ENCODE results near the gene KCNK2. TPM values are rescaled to one million over a fixed set of nuclear protein-coding genes. Genes with fewer than 3 reads are reported as not detected.
A peak's percentile ranks its signal among the peaks of the same experiment; 100 is the strongest.

The KCNK2 gene
- total RNA-seq, 1 donor from 2014 or later = 8.7 TPM

- DNase-seq (ENCODE audit: low read depth) = no peak
These were observed 168.4 kb downstream of the KCNK2 start for GRCh38 chr1:215250913-215251312.

DNA sequence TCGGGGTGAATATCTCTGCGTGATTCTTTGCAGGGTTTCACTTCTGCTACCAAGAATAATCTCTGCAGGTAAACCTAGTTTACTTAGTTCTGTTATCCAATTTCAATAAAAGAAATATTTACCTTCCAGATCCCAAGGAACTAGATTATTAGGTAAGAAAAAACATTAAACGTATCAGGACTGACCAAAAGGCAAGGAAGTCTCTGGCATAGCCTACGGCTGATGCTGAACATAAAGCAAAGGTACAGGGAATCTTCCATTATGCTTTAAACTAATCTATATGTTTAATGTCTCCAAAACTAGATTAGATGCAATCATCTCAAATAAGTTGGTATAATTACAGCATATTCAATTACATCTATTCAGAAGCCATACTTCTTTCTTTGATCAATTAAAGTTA is 168.9 kb downstream of the KCNK2 start:
- DNase-seq (ENCODE audit: low read depth) = no peak

- DNase-seq (ENCODE audit: low read depth) = no peak
These were observed 169.6 kb downstream of the KCNK2 start for GRCh38 chr1:215252164-215252563.

DNA sequence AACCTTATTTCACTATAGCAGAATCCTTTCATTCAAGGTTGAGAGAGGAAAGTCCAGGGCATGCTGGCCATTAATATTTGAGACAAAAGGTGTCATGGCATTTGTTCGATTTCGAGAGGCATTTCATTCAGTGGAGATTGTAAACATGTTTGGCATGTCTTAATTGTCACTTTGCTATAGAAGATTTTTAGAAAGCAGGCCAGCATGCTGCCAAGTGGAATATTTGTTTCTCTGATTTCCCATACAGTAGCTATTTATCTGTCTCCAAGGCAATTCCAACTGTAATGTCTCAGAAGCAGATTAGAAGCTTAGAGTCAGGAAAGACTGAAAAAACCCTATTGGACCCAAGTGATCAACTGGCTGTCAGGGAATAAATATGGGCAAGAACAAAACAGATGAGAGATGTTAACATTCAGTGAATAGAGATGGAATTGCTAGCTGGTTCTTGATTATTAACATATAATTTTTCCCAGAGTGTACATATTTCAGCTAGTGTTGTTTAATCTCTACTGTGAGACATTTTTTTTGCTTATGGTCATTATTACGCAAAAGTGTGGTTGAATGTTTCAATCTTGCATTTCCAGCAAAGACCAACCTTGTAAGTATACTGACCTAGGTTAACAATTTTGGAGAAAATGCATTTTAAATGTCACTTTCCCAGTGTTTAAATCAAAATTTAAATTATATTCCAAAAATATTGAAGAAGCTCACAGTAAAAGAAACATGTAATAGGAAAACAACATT is 174.6 kb downstream of the KCNK2 start:
- DNase-seq (ENCODE audit: low read depth) = no peak

GRCh38 chr1:215260711-215261110 is 178.2 kb downstream of the KCNK2 start:
- DNase-seq (ENCODE audit: low read depth) = no peak

- DNase-seq (ENCODE audit: low read depth) = no peak
These were observed 179.6 kb downstream of the KCNK2 start for GRCh38 chr1:215262106-215262505.

DNA sequence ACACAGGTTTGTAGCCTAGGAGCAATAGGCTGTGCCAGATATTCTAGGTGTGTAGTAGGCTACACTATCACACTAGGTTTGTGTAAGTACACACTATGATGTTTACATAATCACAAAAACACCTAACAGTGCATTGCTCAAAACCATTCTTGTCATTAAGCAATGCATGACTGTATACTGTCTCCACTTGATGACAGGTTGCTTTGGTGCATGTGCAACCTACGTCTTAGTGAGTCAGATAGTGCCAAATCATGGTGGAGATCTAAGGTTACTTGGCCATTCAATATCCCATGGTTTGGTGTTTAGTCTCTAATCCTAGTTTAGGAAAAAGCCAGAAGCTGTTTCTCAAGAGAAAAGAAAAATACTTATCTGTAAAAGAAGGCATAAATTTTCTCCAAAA is 181.1 kb downstream of the KCNK2 start:
- DNase-seq (ENCODE audit: low read depth) = no peak

- DNase-seq (ENCODE audit: low read depth) = no peak
These were observed 182.1 kb downstream of the KCNK2 start for GRCh38 chr1:215264649-215265048.

- no peak for DNase-seq (ENCODE audit: low read depth)
These were observed 185.0 kb downstream of the KCNK2 start for GRCh38 chr1:215267495-215267894.

DNA sequence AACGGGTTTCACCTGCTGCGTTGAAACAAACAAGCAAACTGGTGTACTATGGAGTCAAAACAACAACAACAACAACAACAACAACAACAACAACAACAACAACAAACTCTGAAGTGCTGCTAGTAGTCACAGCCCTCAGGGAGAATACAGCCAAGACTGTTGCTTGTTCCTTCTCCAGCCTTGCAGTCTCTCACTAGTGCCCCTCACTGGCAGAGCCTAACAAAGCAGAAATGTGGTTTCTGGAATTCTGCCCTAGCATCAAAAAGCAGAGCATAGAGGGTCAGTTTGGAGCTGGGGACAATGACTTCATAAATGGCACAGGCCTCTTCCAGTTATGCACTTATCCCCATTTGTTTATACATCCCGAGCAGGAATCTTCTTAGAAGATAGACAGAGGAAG is 187.4 kb downstream of the KCNK2 start:
- no peak for DNase-seq (ENCODE audit: low read depth)

DNA sequence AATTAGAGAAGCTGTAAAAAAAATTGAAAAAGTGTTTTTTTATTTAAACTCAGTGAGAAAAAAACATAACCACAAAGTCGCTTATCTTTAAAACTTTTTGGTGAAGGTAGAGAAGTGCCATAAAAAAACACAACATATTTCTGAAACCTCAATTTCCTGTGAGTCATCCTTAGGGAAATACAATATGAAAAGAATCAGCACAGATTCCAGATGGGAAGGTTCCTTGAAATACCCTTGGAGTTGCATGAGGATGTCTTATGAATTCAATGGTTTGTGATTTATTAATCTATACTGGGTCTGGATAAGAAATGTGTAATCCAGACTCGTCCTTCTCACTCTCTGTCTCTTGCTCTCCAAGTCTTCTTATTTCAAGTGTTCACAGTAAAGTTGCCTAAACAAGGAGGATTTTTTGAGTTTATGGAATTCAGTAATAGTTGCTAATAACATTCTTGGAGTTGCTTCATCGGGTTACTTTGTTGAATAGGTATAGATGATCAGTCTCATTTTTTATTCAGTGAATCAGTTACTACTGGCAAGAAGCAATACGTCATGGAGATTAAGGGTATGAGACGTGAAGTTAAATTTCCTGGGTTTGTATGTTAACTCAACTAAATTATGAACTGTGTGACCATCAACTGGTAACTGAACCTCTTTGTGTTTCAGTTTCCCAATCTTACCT is 191.4 kb downstream of the KCNK2 start:
- DNase-seq (ENCODE audit: low read depth) = peak; percentile 57

GRCh38 chr1:215276582-215276981 is 194.0 kb downstream of the KCNK2 start:
- no peak for DNase-seq (ENCODE audit: low read depth)

- DNase-seq (ENCODE audit: low read depth) = peak; percentile 54
These were observed 195.0 kb downstream of the KCNK2 start for GRCh38 chr1:215277532-215277931.

DNA sequence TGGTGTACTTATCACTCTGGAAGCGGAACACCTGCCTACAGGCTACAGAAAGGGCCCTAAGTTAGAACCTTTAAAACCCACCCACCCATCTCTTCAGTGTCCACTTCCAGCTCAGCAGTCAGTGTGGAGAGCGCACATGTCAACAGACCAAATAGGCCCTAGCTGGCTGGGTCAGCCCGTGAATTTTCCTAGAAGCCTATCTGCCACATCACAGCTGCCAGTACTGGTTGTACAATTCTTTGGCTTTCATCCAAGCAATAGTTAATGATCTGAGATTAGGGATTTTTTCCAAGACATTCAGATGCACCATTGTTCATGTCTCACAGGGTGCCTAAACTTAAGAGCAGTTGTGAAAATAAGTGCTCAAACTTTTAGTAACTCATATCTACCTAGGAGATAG is 197.1 kb downstream of the KCNK2 start:
- peak; percentile 29 for DNase-seq (ENCODE audit: low read depth)

- DNase-seq (ENCODE audit: low read depth) = no peak
These were observed 200.0 kb downstream of the KCNK2 start for GRCh38 chr1:215282557-215282956.

- DNase-seq (ENCODE audit: low read depth) = peak; percentile 48
These were observed 202.7 kb downstream of the KCNK2 start for GRCh38 chr1:215285013-215285800.
